ENCODE results near the gene FAM222B. TPM values are rescaled to one million over a fixed set of nuclear protein-coding genes. Genes with fewer than 3 reads are reported as not detected.
A peak's percentile ranks its signal among the peaks of the same experiment; 100 is the strongest.
"Not testable (repeated sequence)": the region's sequence is repeated elsewhere in the genome, so short reads cannot be mapped to it uniquely, and the experiment has no call there.

Gene FAM222B
- total RNA-seq, 5 donors from 2014 or later (not counting 1 experiment from before 2014, with no cell fraction given), result 17.6 to 23.4 (median 23.3) TPM

GRCh38 chr17:28723159-28723835, 119.3 kb downstream of the FAM222B start:
- DNase-seq, result no peak
- ATAC-seq (replicated peaks in 1 of 4), result no peak
- Mint-ChIP-seq H3K27ac (peak overlapping the region in 1 of 2 donors; percentile 62), H3K4me1 (peaks cover 69 to 78% (median 78%) of the 10 kb centered on the region in 3 donors), H3K4me3 (peak overlapping the region in 1 of 3 donors; percentile 49), H3K27me3 (peaks cover 0 to 7% of the 10 kb centered on the region in 2 donors), H3K9me3 (no peaks in the 10 kb centered on the region), H3K36me3 (peaks cover 32% of the 10 kb centered on the region)
- Histone ChIP-seq H3K27me3 (replicated peaks in 1 of 2; ENCODE audit: control insufficient read depth in 2 of 2, extremely low read depth in 1 of 2, insufficient read depth in 2 of 2, low read length in 1 of 2) (peaks cover 0 to 1% of the 10 kb centered on the region in 2 experiments), H3K27ac (ENCODE audit: low read length) (no peak overlapping the region), H3K36me3 (ENCODE audit: control insufficient read depth in 2 of 2, extremely low read depth in 1 of 2, insufficient read depth in 1 of 2, low read length in 1 of 2) (peaks cover 9 to 42% of the 10 kb centered on the region in 2 donors), H3K4me3 (ENCODE audit: control insufficient read depth in 1 of 2, extremely low read depth in 1 of 2, low read length in 1 of 2) (no peak overlapping the region), H3K9me3 (no peaks in the 10 kb centered on the region), H3K4me1 (ENCODE audit: control insufficient read depth in 1 of 2, extremely low read depth in 1 of 2, insufficient read depth in 2 of 2, low read length in 2 of 2) (peaks cover 28 to 77% of the 10 kb centered on the region in 2 experiments)
- CTCF ChIA-PET, result interaction anchor here in 1 of 2 donors (1.0 to 1.1 kb wide), 2 partner anchors 12 to 21 kb away, joined by 5 read pairs; partner anchors contain the start of gene PROCA1
- 80% methylated on average over 1 of the region's 6 CpGs for WGBS (ENCODE audit: insufficient coverage)
- POLR2A ChIA-PET, result interaction anchor here in 1 of 2 donors (0.7 kb wide), 1 partner anchor 12 kb away, joined by 3 read pairs; the partner anchor contains the start of gene PROCA1

- no peak overlapping the region for H3K4me3 ChIP-seq (ENCODE audit: control insufficient read depth in 1 of 2, extremely low read depth in 1 of 2, low read length in 1 of 2)
- DNase-seq (no peak), ATAC-seq (replicated peaks in 1 of 4) (no peak)
- H3K4me1 ChIP-seq (ENCODE audit: control insufficient read depth in 1 of 2, extremely low read depth in 1 of 2, insufficient read depth in 2 of 2, low read length in 2 of 2), result peaks cover 26 to 75% of the 10 kb centered on the region in 2 experiments
- ChIA-PET CTCF (interaction anchor here (0.7 to 1.6 kb wide), 6 partner anchors 11 to 229 kb away, joined by 3 to 5 read pairs (median 4); partner anchors contain the start of gene PROCA1 (in 1 of the 2)), POLR2A (interaction anchor here in 1 of 2 donors (0.7 kb wide), 1 partner anchor 11 kb away, joined by 3 read pairs; the partner anchor contains the start of gene PROCA1)
- peak overlapping the region; percentile 58 to 99 (median 98) for H3K4me3 Mint-ChIP-seq
- H3K36me3 Mint-ChIP-seq, result peaks cover 32% of the 10 kb centered on the region
- peak overlapping the region; percentile 61 to 83 for H3K27ac Mint-ChIP-seq
- H3K27me3 ChIP-seq (replicated peaks in 1 of 2; ENCODE audit: control insufficient read depth in 2 of 2, extremely low read depth in 1 of 2, insufficient read depth in 2 of 2, low read length in 1 of 2), result peaks cover 0 to 8% of the 10 kb centered on the region in 2 experiments
- WGBS (ENCODE audit: insufficient coverage), result 79% methylated on average over 3 of the region's 7 CpGs
- no peaks in the 10 kb centered on the region for H3K9me3 Mint-ChIP-seq
- H3K4me1 Mint-ChIP-seq, result peaks cover 70 to 77% (median 76%) of the 10 kb centered on the region in 3 donors
- peaks cover 9 to 42% of the 10 kb centered on the region in 2 donors for H3K36me3 ChIP-seq (ENCODE audit: control insufficient read depth in 2 of 2, extremely low read depth in 1 of 2, insufficient read depth in 1 of 2, low read length in 1 of 2)
- H3K27me3 Mint-ChIP-seq, result peaks cover 0 to 12% of the 10 kb centered on the region in 2 donors
- H3K27ac ChIP-seq (ENCODE audit: low read length), result peak overlapping the region; percentile 27
- no peaks in the 10 kb centered on the region for H3K9me3 ChIP-seq
These were observed 120.0 kb downstream of the FAM222B start for GRCh38 chr17:28722417-28723158.

GRCh38 chr17:28720997-28721329, 121.6 kb downstream of the FAM222B start:
- not testable (repeated sequence) for ATAC-seq (replicated peaks in 1 of 4); DNase-seq; H3K9me3 ChIP-seq; H3K9me3 Mint-ChIP-seq
- H3K27me3 Mint-ChIP-seq, result peaks cover 0 to 17% of the 10 kb centered on the region in 2 donors
- ChIA-PET CTCF (interaction anchor here (0.7 to 1.4 kb wide), 5 partner anchors 10 to 938 kb away, joined by 3 to 5 read pairs (median 4); partner anchors contain the start of gene PROCA1 (in 1 of the 2)), POLR2A (interaction anchor here in 1 of 2 donors (1.0 kb wide), 1 partner anchor 9 kb away, joined by 3 read pairs; the partner anchor contains the start of gene PROCA1)
- Histone ChIP-seq H3K27me3 (replicated peaks in 1 of 2; ENCODE audit: control insufficient read depth in 2 of 2, extremely low read depth in 1 of 2, insufficient read depth in 2 of 2, low read length in 1 of 2) (peaks cover 0 to 24% of the 10 kb centered on the region in 2 experiments), H3K4me1 (ENCODE audit: control insufficient read depth in 1 of 2, extremely low read depth in 1 of 2, insufficient read depth in 2 of 2, low read length in 2 of 2) (peaks cover 21 to 69% of the 10 kb centered on the region in 2 experiments), H3K27ac (ENCODE audit: low read length) (peak overlapping the region; percentile 75), H3K36me3 (ENCODE audit: control insufficient read depth in 2 of 2, extremely low read depth in 1 of 2, insufficient read depth in 1 of 2, low read length in 1 of 2) (peaks cover 9 to 42% of the 10 kb centered on the region in 2 donors), H3K4me3 (ENCODE audit: control insufficient read depth in 1 of 2, extremely low read depth in 1 of 2, low read length in 1 of 2) (peak overlapping the region; percentile 77 to 86)
- peak overlapping the region; percentile 97 to 99 (median 98) for H3K4me3 Mint-ChIP-seq
- H3K36me3 Mint-ChIP-seq, result peaks cover 32% of the 10 kb centered on the region
- H3K4me1 Mint-ChIP-seq, result peaks cover 64 to 68% (median 65%) of the 10 kb centered on the region in 3 donors
- H3K27ac Mint-ChIP-seq, result peak overlapping the region; percentile 97 to 98
- 19% methylated on average over 17 of the region's 19 CpGs for WGBS (ENCODE audit: insufficient coverage)

- 1% methylated on average over 10 of the region's 30 CpGs for WGBS (ENCODE audit: insufficient coverage)
- Mint-ChIP-seq H3K9me3 (no peaks in the 10 kb centered on the region), H3K36me3 (peaks cover 32% of the 10 kb centered on the region), H3K27me3 (peaks cover 3 to 23% of the 10 kb centered on the region in 2 donors), H3K4me1 (peaks cover 61 to 64% (median 62%) of the 10 kb centered on the region in 3 donors), H3K27ac (peak overlapping the region; percentile 97 to 98), H3K4me3 (peak overlapping the region; percentile 97 to 99 (median 98))
- Histone ChIP-seq H3K27me3 (replicated peaks in 1 of 2; ENCODE audit: control insufficient read depth in 2 of 2, extremely low read depth in 1 of 2, insufficient read depth in 2 of 2, low read length in 1 of 2) (peaks cover 0 to 29% of the 10 kb centered on the region in 2 experiments), H3K9me3 (no peaks in the 10 kb centered on the region), H3K36me3 (ENCODE audit: control insufficient read depth in 2 of 2, extremely low read depth in 1 of 2, insufficient read depth in 1 of 2, low read length in 1 of 2) (peaks cover 9 to 42% of the 10 kb centered on the region in 2 donors), H3K27ac (ENCODE audit: low read length) (peak overlapping the region; percentile 75), H3K4me3 (ENCODE audit: control insufficient read depth in 1 of 2, extremely low read depth in 1 of 2, low read length in 1 of 2) (peak overlapping the region; percentile 77 to 86), H3K4me1 (ENCODE audit: control insufficient read depth in 1 of 2, extremely low read depth in 1 of 2, insufficient read depth in 2 of 2, low read length in 2 of 2) (peaks cover 21 to 64% of the 10 kb centered on the region in 2 experiments)
- CTCF ChIA-PET, result interaction anchor here (0.6 to 1.9 kb wide), 12 partner anchors 8 to 938 kb away, joined by 3 to 18 read pairs (median 6); partner anchors contain the start of genes FAM222B (in 1 of the 2), NEK8 (in 1 of the 2), PHF12 (in 1 of the 2) and PROCA1 (in 1 of the 2)
- DNase-seq (peak in 2 of 35 experiments; percentile 23 to 54), ATAC-seq (replicated peaks in 1 of 4) (no peak)
- POLR2A ChIA-PET, result interaction anchor here (0.6 to 1.9 kb wide), 8 partner anchors 9 to 358 kb away, joined by 3 to 26 read pairs (median 4); partner anchors contain the start of genes PHF12 (in 1 of the 2), PROCA1 (in 1 of the 2) and SUPT6H (in 1 of the 2)
These were observed 122.2 kb downstream of the FAM222B start for GRCh38 chr17:28720247-28720996.

GRCh38 chr17:28719021-28719433, 123.6 kb downstream of the FAM222B start:
- CTCF ChIA-PET, result interaction anchor here (0.6 to 1.9 kb wide), 14 partner anchors 8 to 234 kb away, joined by 3 to 18 read pairs (median 6); partner anchors contain the start of genes FAM222B (in 1 of the 2), NEK8 (in 1 of the 2), PHF12 (in 1 of the 2) and PIGS (in 1 of the 2)

More at GRCh38 chr17:28719021-28719433, 123.6 kb downstream of the FAM222B start:
- Histone ChIP-seq H3K27me3 (replicated peaks in 1 of 2; ENCODE audit: control insufficient read depth in 2 of 2, extremely low read depth in 1 of 2, insufficient read depth in 2 of 2, low read length in 1 of 2) (peaks cover 0 to 42% of the 10 kb centered on the region in 2 experiments), H3K36me3 (ENCODE audit: control insufficient read depth in 2 of 2, extremely low read depth in 1 of 2, insufficient read depth in 1 of 2, low read length in 1 of 2) (peaks cover 1 to 32% of the 10 kb centered on the region in 2 donors), H3K4me3 (ENCODE audit: control insufficient read depth in 1 of 2, extremely low read depth in 1 of 2, low read length in 1 of 2) (peak overlapping the region; percentile 77 to 86), H3K27ac (ENCODE audit: low read length) (peak overlapping the region; percentile 75), H3K4me1 (ENCODE audit: control insufficient read depth in 1 of 2, extremely low read depth in 1 of 2, insufficient read depth in 2 of 2, low read length in 2 of 2) (peaks cover 17 to 57% of the 10 kb centered on the region in 2 experiments), H3K9me3 (no peaks in the 10 kb centered on the region)
- peaks cover 49 to 51% (median 51%) of the 10 kb centered on the region in 3 donors for H3K4me1 Mint-ChIP-seq
- POLR2A ChIA-PET, result interaction anchor here (0.6 to 1.9 kb wide), 14 partner anchors 8 to 383 kb away, joined by 3 to 26 read pairs (median 4); partner anchors contain the start of genes PHF12 (in 2 of the 2), IFT20 (in 1 of the 2), NEK8 (in 1 of the 2) and PROCA1 (in 1 of the 2)
- peak overlapping the region; percentile 97 to 98 for H3K27ac Mint-ChIP-seq
- ATAC-seq (replicated peaks in 1 of 4), result peak in 1 of 4 experiments; percentile 1
- no peaks in the 10 kb centered on the region for H3K9me3 Mint-ChIP-seq
- peaks cover 28% of the 10 kb centered on the region for H3K36me3 Mint-ChIP-seq
- WGBS (ENCODE audit: insufficient coverage), result 55% methylated on average over 15 of the region's 18 CpGs
- no peak for DNase-seq
- H3K27me3 Mint-ChIP-seq, result peaks cover 6 to 29% of the 10 kb centered on the region in 2 donors
- peak overlapping the region; percentile 97 to 99 (median 98) for H3K4me3 Mint-ChIP-seq

Measured in T-cell (primary cell).